VCaP (cell line): ENCODE results near the gene MT2A.

ENCODE experiments used
- H3K27ac ChIP-seq: fragments of 450-650 bp; 2 replicates; pipeline ENCODE4 v1.5.1; 2017
- TF ChIP-seq, protein P1 (sequence below): fragments of 450-650 bp; conservative IDR thresholded peaks from 2 replicates; pipeline ENCODE4 v1.5.1; 2017; ENCODE audit warnings: mild to moderate bottlenecking, moderate library complexity

The MT2A gene

DNA sequence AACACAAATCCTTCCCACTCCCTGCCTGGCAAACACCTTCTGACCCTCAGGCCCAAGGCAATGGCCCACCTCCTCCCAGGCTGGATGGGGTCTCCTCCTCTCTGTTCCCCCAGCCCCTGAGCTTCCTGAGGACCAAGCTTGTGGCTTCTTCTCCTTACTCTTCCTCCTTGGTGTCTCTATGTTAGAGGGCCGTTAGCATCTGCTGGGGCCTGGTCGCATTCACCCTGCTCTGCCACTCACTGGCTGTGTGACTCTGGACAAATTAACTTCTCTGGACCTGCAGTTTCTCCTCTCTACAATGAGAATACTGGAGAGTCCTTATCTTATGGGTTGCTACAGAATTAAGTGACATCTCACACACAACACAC lies 725 bp upstream of the MT2A start:
- H3K27ac ChIP-seq = peak overlapping the region; percentile 84
- TF ChIP-seq, protein P1, sequence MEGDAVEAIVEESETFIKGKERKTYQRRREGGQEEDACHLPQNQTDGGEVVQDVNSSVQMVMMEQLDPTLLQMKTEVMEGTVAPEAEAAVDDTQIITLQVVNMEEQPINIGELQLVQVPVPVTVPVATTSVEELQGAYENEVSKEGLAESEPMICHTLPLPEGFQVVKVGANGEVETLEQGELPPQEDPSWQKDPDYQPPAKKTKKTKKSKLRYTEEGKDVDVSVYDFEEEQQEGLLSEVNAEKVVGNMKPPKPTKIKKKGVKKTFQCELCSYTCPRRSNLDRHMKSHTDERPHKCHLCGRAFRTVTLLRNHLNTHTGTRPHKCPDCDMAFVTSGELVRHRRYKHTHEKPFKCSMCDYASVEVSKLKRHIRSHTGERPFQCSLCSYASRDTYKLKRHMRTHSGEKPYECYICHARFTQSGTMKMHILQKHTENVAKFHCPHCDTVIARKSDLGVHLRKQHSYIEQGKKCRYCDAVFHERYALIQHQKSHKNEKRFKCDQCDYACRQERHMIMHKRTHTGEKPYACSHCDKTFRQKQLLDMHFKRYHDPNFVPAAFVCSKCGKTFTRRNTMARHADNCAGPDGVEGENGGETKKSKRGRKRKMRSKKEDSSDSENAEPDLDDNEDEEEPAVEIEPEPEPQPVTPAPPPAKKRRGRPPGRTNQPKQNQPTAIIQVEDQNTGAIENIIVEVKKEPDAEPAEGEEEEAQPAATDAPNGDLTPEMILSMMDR = no peak

DNA sequence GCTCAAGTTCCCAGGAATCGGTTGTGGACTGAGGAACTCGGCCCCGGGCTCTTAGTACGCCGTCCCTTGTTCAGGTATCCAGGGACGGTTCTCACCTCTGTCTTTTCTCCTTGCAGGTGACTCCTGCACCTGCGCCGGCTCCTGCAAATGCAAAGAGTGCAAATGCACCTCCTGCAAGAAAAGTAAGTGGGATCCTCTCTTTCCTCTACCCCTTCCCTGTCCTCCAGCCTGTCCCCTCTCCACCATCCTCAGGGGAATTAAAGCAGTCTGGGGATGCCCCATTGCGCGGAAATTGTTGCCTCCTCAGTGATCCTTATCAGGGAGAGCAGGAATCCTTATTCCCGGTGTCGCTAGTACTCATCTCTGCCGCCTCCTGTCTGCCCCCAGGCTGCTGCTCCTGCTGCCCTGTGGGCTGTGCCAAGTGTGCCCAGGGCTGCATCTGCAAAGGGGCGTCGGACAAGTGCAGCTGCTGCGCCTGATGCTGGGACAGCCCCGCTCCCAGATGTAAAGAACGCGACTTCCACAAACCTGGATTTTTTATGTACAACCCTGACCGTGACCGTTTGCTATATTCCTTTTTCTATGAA lies 585 bp downstream of the MT2A start:
- peak overlapping the region; percentile 84 for H3K27ac ChIP-seq

DNA sequence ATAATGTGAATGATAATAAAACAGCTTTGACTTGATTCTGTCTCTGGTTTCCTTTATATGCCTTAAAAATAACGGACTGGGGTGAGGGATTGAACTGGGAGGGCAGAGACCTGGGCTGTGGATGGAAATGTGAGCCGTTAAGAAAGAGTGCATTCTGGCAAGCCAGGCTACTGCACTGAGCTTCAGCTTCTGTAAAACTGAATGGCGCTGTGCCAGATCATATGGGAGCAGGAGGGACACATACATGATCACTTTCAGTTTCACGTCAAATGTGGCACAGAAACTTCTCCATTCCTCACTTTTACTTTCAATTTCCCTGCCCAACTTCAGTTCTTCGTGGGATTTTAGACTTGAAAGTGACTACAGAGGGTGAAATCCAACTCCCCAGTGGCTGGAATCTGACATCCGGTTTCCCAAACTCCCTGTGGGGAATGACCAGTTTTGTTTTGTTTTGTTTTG lies 1.1 kb downstream of the MT2A start:
- TF ChIP-seq, protein P1 = no peak
- peak overlapping the region; percentile 84 for H3K27ac ChIP-seq

More for the DNA sequence above, 585 bp downstream of the MT2A start:
- TF ChIP-seq, protein P1 = peak; percentile 10; the same call in 1 of the 2 replicates

DNA sequence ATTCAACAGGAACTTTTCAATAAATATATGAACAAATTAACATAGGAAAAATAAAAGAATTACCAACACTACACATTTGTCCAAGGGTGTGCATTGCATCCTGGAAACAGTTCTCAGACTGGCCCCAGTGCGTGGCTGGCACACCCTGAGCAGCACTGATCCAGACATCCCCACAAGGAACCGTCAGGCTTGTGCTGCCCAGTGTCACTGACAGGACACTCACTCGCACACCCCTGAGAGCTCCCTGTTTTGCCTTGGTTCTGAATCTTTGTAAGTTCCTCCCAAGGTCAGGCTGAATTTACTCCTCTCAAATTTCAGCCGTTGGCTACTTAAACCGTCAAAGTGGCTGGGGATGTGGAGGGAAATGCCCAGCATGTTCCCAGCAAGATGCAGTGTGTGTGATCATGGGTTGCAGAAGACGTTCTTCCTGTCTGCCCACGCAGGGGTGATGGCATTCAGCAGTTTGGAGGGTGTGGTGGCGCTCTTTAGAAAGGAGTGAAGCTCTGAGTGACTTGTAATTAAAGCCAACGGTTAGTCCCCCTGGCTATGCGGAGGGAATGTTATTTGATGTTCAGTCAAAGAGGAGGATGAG lies 1.7 kb downstream of the MT2A start:
- TF ChIP-seq, protein P1 = no peak
- H3K27ac ChIP-seq = peak overlapping the region; percentile 84

- TF ChIP-seq, protein P1 = no peak
- peak overlapping the region; percentile 84 for H3K27ac ChIP-seq
These were observed 2.3 kb downstream of the MT2A start for GRCh38 chr16:56610609-56611111.

GRCh38 chr16:56611281-56611833 lies 3.0 kb downstream of the MT2A start:
- TF ChIP-seq, protein P1 = no peak
- H3K27ac ChIP-seq = 0 out of 2 replicates have a peak overlapping the region, but pooled peaks have one; percentile 84

DNA sequence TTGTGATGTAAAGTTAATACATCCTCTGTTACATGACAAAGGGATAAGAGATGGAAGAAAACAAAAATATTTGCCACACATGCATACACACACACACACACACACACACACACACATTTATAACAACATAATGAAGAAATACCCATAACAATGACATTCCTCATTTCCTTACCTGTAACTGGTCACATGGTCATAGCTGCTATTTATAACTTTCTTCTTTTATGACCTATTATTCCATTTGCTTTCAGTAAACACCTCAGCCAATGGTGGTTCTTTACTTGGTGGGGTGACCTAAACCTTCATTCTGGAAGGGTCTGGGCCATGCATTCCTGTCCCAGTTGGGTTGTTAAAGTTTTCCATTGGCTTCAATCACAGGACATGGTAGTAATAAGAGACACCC lies 5.3 kb downstream of the MT2A start:
- no peak overlapping the region for H3K27ac ChIP-seq
- TF ChIP-seq, protein P1 = no peak
